Activated CD4-positive, alpha-beta T cell treated with anti-CD3 and anti-CD28 coated beads for 36 hours (primary cell): Measurements from ENCODE around the gene MCOLN2. TPM values are rescaled to one million over a fixed set of nuclear protein-coding genes. Genes with fewer than 3 reads are reported as not detected.
A peak's percentile ranks its signal among the peaks of the same experiment; 100 is the strongest.

Source experiments
- ATAC-seq: fragments of 200-7000 bp; cut with Tn5 transposase; one replicate; pipeline ENCODE4 v1.10.0; 2021; ENCODE audit warnings: mild to moderate bottlenecking, moderate library complexity
- CTCF ChIA-PET: fragments of 350-600 bp; sonication (Branson Sonifier 250); formaldehyde crosslinking; loops from one replicate; lab custom pipeline; 2021; ENCODE audit warnings: antibody characterized with exemption; lab: Charles Lee
- POLR2A ChIA-PET: fragments of 350-600 bp; sonication (Branson Sonifier 250); formaldehyde crosslinking; loops from one replicate; lab custom pipeline; 2021; ENCODE audit warnings: antibody characterized with exemption, inconsistent platforms; lab: Charles Lee
- DNase-seq: peaks from one replicate; pipeline ENCODE4 v3.0.0-alpha.2; 2020
- H3K27ac Mint-ChIP-seq: one replicate; pipeline ENCODE4 v1.8.0; 2021; ENCODE audit warnings: mixed read lengths
- H3K27me3 Mint-ChIP-seq: one replicate; pipeline ENCODE4 v1.8.0; 2021; ENCODE audit warnings: mixed read lengths
- H3K36me3 Mint-ChIP-seq: one replicate; pipeline ENCODE4 v1.8.0; 2021; ENCODE audit warnings: low read depth, mixed read lengths
- H3K4me1 Mint-ChIP-seq: one replicate; pipeline ENCODE4 v1.8.0; 2021; ENCODE audit warnings: mixed read lengths
- H3K4me3 Mint-ChIP-seq: one replicate; pipeline ENCODE4 v1.8.0; 2021; ENCODE audit warnings: mild to moderate bottlenecking, moderate library complexity, mixed read lengths
- H3K9me3 Mint-ChIP-seq: one replicate; pipeline ENCODE4 v1.8.0; 2021; ENCODE audit warnings: low read depth, mixed read lengths
- intact Hi-C, 2 experiments: fragments of 100-400 bp; cut with DNase I in 1 of 2; cut with micrococcal nuclease in 1 of 2; formaldehyde crosslinking; loops; one replicate each; pipeline versions ENCODE4 v1.14.2 to v1.15.1; 2022 to 2024; cut with DNase I, micrococcal nuclease
- total RNA-seq, 2 experiments: library from RNA; stranded (reverse); gene quantifications; one replicate each; pipeline ENCODE4 v1.2.3, GENCODE V29; 2021

The MCOLN2 gene
- total RNA-seq, 2 experiments from 2014 or later, result 32.9 to 43.5 TPM

DNA sequence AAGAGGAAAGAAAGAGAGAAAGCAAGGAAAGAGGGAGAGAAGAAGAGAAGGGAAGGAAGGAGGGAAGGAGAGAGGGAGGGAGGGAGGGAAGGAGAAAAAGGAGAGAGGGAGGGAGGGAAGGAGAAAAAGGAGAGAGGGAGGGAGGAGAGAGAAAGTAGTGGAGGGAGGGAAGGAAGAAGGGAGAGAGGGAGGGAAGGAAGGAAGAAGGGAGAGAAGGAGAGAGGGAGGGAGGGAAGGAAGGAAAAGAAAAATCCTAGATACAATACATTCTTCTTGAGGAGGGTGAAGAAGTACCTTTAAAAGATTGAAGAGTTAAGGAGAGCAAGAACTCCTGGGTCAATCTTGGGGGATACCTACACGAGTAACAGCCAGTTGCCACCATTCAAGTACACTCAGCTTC, 29.2 kb downstream of the MCOLN2 start:
- no peak overlapping the region for H3K4me3 Mint-ChIP-seq
- ChIA-PET POLR2A (no interaction called here), CTCF (no interaction called here)
- intact Hi-C loops, result no loop called here
- peaks cover 38% of the 10 kb centered on the region for H3K36me3 Mint-ChIP-seq
- H3K27me3 Mint-ChIP-seq, result no peaks in the 10 kb centered on the region
- H3K9me3 Mint-ChIP-seq, result peaks cover 6% of the 10 kb centered on the region
- no peak overlapping the region for H3K27ac Mint-ChIP-seq
- peaks cover 35% of the 10 kb centered on the region for H3K4me1 Mint-ChIP-seq
- no peak for DNase-seq
- no peak for ATAC-seq

DNA sequence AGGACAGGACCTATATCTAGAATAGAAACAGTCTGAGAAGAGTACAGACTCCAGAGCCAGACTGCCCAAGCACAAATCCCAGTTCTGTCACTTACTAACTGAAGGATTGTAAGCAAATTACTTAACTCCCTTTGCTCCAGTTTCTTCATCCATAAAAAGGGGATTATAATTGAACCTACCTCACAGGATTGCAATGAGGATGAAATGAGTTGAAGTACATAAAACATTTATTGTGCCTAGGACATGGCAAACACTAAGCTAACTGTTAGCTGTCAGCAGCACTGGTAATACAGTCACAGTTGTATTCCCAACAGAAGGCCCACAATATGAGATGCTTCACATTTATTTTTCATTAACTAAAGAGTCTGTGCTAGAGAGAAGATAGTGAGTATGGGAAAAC, 33.9 kb downstream of the MCOLN2 start:
- Mint-ChIP-seq H3K9me3 (peaks cover 6% of the 10 kb centered on the region), H3K4me3 (no peak overlapping the region), H3K36me3 (peaks cover 30% of the 10 kb centered on the region), H3K27ac (no peak overlapping the region), H3K4me1 (peaks cover 33% of the 10 kb centered on the region), H3K27me3 (no peaks in the 10 kb centered on the region)
- DNase-seq (no peak), ATAC-seq (no peak)
- intact Hi-C loops, result no loop called here
- ChIA-PET POLR2A (no interaction called here), CTCF (interaction anchor here (0.5 to 1.2 kb wide), 3 partner anchors 65 to 1628 kb away, joined by 3 read pairs; no protein-coding TSS in a partner anchor)

DNA sequence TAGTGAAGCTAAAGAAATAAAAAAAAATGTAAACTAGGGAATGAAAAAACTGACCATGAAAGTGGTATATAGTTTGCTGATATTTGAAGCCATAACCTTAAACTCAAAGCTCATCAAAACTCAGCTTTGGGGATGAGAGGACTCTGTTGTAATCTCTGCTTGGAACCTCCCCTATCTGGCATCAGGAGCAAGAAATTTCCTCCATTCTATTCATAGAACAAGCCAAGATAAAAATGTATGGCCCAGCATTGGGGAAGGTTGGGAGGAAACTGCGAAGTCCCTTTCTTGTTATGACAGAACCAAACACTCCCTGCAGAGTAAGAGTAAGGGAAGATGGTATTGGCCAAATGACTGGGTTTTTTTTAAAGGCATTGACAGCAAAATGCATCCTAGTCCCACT, 35.6 kb downstream of the MCOLN2 start:
- Mint-ChIP-seq H3K27ac (no peak overlapping the region), H3K4me3 (no peak overlapping the region), H3K36me3 (peaks cover 43% of the 10 kb centered on the region), H3K27me3 (peaks cover 2% of the 10 kb centered on the region), H3K9me3 (peaks cover 6% of the 10 kb centered on the region), H3K4me1 (peaks cover 33% of the 10 kb centered on the region)
- ChIA-PET POLR2A (interaction anchor here (0.7 to 2.9 kb wide), 2 partner anchors 34 to 437 kb away, joined by 3 to 34 read pairs; no protein-coding TSS in a partner anchor), CTCF (interaction anchor here (0.6 to 5.9 kb wide), 3 partner anchors 18 to 96 kb away, joined by 3 to 47 read pairs (median 4); no protein-coding TSS in a partner anchor)
- ATAC-seq, result no peak
- intact Hi-C loops, result no loop called here
- no peak for DNase-seq

DNA sequence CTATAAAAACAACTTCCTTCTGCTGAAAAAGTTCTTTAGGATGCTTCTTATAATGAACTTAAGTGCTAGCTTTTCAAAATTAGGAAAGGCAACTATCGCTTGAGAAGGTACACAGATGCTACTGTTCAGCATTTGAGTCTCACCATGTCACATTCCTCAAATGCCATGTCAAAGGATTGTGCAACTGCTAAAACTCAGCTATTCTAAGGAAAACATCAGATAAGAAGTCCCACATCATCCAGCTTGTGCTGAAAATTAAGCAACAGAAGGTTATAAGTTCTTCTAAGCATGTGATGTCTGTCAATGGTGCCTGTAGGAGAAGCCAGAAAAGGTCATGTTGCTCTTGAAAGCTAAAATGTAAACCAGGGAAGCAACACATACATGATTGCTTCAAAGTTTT, 36.5 kb downstream of the MCOLN2 start:
- ATAC-seq (no peak), DNase-seq (no peak)
- Mint-ChIP-seq H3K4me3 (no peak overlapping the region), H3K4me1 (peaks cover 33% of the 10 kb centered on the region), H3K9me3 (peaks cover 6% of the 10 kb centered on the region), H3K36me3 (peaks cover 45% of the 10 kb centered on the region), H3K27me3 (peaks cover 2% of the 10 kb centered on the region), H3K27ac (peak overlapping the region; percentile 47)
- CTCF ChIA-PET, result interaction anchor here (0.8 to 5.9 kb wide), 9 partner anchors 9 to 65 kb away, joined by 3 to 47 read pairs (median 5); no protein-coding TSS in a partner anchor
- POLR2A ChIA-PET, result interaction anchor here (2.9 kb wide), 1 partner anchor 35 kb away, joined by 34 read pairs; no protein-coding TSS in a partner anchor
- intact Hi-C loops, result no loop called here

DNA sequence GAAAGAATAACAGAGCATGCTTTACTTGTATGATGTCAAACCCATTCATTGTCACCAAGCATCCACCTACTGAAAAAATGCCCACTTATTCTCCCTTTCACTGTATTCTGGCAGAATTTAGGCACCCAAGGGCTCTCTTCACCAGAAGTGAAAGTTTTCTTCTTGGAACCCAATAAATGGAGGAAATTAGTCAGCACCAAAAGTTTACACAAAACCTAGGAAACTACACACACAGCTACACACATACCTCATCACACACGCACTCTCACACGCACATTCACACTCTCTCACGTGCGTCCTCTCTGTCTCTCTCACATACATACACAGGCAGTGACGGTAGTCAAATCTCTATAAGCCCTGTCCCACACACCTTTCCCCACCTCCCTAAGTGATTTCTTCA, 37.6 kb downstream of the MCOLN2 start:
- DNase-seq, result peak; percentile 77
- Mint-ChIP-seq H3K4me1 (peaks cover 33% of the 10 kb centered on the region), H3K27ac (peak overlapping the region; percentile 87), H3K36me3 (peaks cover 51% of the 10 kb centered on the region), H3K9me3 (peaks cover 6% of the 10 kb centered on the region), H3K27me3 (peaks cover 2% of the 10 kb centered on the region), H3K4me3 (peak overlapping the region; percentile 7)
- ChIA-PET CTCF (interaction anchor here (0.9 to 5.9 kb wide), 12 partner anchors 10 to 300 kb away, joined by 4 to 47 read pairs (median 5); partner anchors contain the start of gene C1orf52), POLR2A (interaction anchor here (0.5 to 2.9 kb wide), 4 partner anchors 10 to 313 kb away, joined by 3 to 34 read pairs (median 8); no protein-coding TSS in a partner anchor)
- peak; percentile 97 for ATAC-seq
- intact Hi-C loops, result loop anchor here (1.0 to 5.0 kb wide), 7 partner anchors 10 to 618 kb away; partner anchors contain the start of gene BCL10 (in 1 of the 2)

DNA sequence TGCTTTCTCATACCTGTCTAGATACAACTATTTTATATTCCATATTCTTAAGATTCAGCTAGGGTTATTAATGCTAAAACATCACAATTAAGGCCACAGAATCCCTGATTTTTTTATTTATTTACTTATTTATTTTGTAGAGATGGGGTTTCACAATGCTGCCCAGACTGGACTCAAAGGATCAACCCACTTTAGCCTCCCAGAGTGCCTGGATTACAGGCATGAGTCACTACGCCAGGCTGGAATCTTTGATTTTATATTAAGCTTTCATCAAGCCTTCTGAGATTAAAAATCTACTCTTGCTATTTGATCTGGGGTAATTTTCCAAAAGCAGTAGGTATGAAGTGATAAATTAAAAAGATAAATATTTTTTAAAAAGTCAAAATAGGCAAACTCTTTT, 38.9 kb downstream of the MCOLN2 start:
- H3K9me3 Mint-ChIP-seq, result no peaks in the 10 kb centered on the region
- intact Hi-C loops, result loop anchor here in 1 of 2 experiments (5.0 kb wide), 2 partner anchors 319 to 619 kb away; partner anchors contain the start of gene BCL10
- H3K27ac Mint-ChIP-seq, result no peak overlapping the region
- peaks cover 29% of the 10 kb centered on the region for H3K4me1 Mint-ChIP-seq
- H3K27me3 Mint-ChIP-seq, result peaks cover 2% of the 10 kb centered on the region
- ChIA-PET CTCF (interaction anchor here (0.7 to 5.9 kb wide), 13 partner anchors 9 to 303 kb away, joined by 3 to 47 read pairs (median 4); partner anchors contain the start of gene C1orf52), POLR2A (interaction anchor here (0.7 to 0.9 kb wide), 2 partner anchors 14 to 358 kb away, joined by 3 to 4 read pairs; no protein-coding TSS in a partner anchor)
- no peak overlapping the region for H3K4me3 Mint-ChIP-seq
- ATAC-seq (no peak), DNase-seq (no peak)
- H3K36me3 Mint-ChIP-seq, result peaks cover 44% of the 10 kb centered on the region

DNA sequence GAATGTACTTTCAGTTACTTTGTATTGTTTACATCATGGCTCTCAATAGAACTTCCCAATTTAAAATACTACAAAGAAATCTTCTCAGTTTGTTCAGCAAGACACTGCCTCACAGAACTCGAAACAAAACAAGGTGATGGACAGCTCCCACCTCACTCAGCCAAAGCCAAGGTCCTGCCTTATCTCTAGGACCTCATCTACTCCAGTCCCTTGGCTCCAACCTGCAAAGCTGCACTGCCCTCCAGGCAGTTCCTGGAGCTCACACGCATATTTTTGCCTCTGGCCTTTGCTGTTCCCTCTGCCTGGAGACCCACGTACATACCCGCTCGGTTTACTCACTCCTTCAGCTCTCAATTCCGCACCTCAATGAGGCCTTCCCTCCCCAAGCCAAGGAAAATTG, 40.3 kb downstream of the MCOLN2 start:
- H3K36me3 Mint-ChIP-seq, result peaks cover 52% of the 10 kb centered on the region
- no peak for DNase-seq
- H3K27me3 Mint-ChIP-seq, result peaks cover 2% of the 10 kb centered on the region
- no peak overlapping the region for H3K4me3 Mint-ChIP-seq
- no peak overlapping the region for H3K27ac Mint-ChIP-seq
- peaks cover 25% of the 10 kb centered on the region for H3K4me1 Mint-ChIP-seq
- ATAC-seq, result no peak
- intact Hi-C loops, result loop anchor here in 1 of 2 experiments (5.0 kb wide), 2 partner anchors 321 to 621 kb away; partner anchors contain the start of gene BCL10
- ChIA-PET POLR2A (no interaction called here), CTCF (interaction anchor here (0.6 to 5.9 kb wide), 4 partner anchors 13 to 298 kb away, joined by 3 to 47 read pairs (median 3); partner anchors contain the start of gene MCOLN2)
- no peaks in the 10 kb centered on the region for H3K9me3 Mint-ChIP-seq

DNA sequence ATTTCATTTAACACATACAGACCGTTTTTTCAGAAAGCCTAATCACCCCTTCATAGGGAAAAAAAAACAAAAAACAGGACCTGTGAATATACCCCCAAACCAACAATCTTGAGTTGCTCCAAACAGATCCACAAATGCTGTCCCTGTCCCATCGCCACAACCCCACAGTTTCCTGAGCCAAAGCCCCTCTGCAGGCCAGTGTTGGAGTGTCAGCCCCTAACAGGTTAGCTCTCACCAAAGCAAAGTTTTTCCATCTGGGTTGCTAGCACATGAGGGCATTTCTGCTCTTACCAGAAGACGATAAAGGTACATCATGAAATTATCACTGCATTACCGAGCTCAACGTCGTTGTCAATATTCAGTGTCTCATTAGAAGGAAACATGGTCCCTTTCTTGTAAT, 40.8 kb downstream of the MCOLN2 start:
- H3K27me3 Mint-ChIP-seq, result peaks cover 2% of the 10 kb centered on the region
- no peak overlapping the region for H3K4me3 Mint-ChIP-seq
- intact Hi-C loops, result loop anchor here in 1 of 2 experiments (5.0 kb wide), 2 partner anchors 321 to 621 kb away; partner anchors contain the start of gene BCL10
- peaks cover 58% of the 10 kb centered on the region for H3K36me3 Mint-ChIP-seq
- ChIA-PET CTCF (interaction anchor here (0.6 to 5.9 kb wide), 3 partner anchors 13 to 299 kb away, joined by 3 to 47 read pairs (median 3); partner anchors contain the start of gene MCOLN2), POLR2A (no interaction called here)
- DNase-seq (no peak), ATAC-seq (no peak)
- H3K4me1 Mint-ChIP-seq, result peaks cover 19% of the 10 kb centered on the region
- H3K27ac Mint-ChIP-seq, result no peak overlapping the region
- H3K9me3 Mint-ChIP-seq, result no peaks in the 10 kb centered on the region

DNA sequence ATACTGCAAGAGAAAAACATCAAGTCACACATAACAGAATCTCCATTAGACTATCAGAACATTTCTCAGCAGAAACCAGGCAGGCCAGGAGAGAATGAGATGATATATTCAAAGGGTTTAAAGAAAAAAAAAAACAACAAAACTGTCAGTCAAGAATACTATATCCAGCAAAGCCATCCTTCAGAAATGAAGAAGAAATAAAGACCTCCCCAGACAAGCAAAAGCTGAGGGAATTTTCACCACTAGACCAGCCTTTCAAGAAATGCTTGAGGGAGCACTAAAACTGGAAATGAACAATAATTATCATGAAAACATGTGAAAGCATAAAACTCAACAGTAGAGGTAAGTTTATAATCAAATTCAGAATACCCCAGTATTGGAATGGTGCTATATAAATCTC, 47.2 kb downstream of the MCOLN2 start:
- ChIA-PET POLR2A (no interaction called here), CTCF (interaction anchor here (0.7 to 1.8 kb wide), 2 partner anchors 305 to 327 kb away, joined by 3 to 4 read pairs; partner anchors contain the start of gene BCL10)
- no peak for ATAC-seq
- Mint-ChIP-seq H3K4me3 (no peak overlapping the region), H3K27me3 (no peaks in the 10 kb centered on the region), H3K36me3 (peaks cover 65% of the 10 kb centered on the region), H3K9me3 (peaks cover 3% of the 10 kb centered on the region), H3K4me1 (peaks cover 21% of the 10 kb centered on the region), H3K27ac (no peak overlapping the region)
- DNase-seq, result no peak
- intact Hi-C loops, result loop anchor here (5.0 to 10.0 kb wide), 3 partner anchors 155 to 758 kb away; partner anchors contain the start of genes CTBS (in 1 of the 2) and ZNHIT6 (in 1 of the 2)

DNA sequence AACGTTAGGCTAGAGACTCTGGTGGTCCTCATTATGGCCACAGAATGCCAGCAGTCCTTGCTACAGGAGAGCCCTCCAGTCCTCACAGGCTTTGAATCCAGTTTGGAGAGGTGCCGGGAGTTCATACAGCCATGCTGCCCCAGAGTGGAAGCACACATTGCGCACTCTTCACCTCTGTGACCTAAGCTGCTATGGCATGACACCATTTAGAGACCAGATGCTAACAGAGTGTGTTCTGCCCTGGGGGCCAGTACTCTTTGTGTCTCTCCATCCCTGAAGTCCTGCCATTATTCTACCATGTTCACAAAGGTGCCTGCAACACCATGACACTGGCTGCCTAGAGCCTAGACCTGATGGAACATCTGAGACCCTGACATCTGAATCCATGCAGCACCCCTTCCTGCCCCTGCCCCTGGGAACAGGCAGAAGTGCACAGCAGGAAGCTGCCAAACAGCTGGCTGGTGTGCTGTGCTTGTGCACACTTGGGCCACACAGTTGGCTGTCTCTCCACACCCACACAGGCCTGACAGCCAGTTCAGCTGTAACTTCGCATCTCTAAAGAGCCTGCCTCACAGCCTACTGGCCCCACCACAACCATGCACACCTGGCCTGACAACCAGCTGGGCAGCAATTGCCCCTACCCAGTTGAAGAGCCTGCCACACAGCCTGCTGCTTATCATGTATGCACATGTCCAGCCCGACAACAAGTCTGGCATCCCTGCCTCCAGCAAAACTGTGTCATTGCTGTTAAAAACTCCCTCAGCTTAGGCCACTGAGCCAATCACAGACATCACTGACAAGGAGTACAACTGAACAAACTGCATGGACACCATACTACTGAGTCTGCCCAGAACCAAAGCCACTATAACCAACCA, 49.1 kb downstream of the MCOLN2 start:
- no peak for ATAC-seq
- Mint-ChIP-seq H3K4me1 (peaks cover 26% of the 10 kb centered on the region), H3K27ac (no peak overlapping the region), H3K27me3 (no peaks in the 10 kb centered on the region), H3K36me3 (peaks cover 56% of the 10 kb centered on the region), H3K4me3 (no peak overlapping the region), H3K9me3 (peaks cover 3% of the 10 kb centered on the region)
- ChIA-PET CTCF (interaction anchor here (0.7 to 2.0 kb wide), 9 partner anchors 10 to 311 kb away, joined by 3 to 8 read pairs (median 4); partner anchors contain the start of gene C1orf52), POLR2A (interaction anchor here (0.6 kb wide), 1 partner anchor 19 kb away, joined by 4 read pairs; no protein-coding TSS in a partner anchor)
- no peak for DNase-seq
- intact Hi-C loops, result loop anchor here (5.0 to 10.0 kb wide), 3 partner anchors 157 to 760 kb away; partner anchors contain the start of genes CTBS (in 1 of the 2) and ZNHIT6 (in 1 of the 2)
